GM19193 (cell line): ENCODE measurements around the gene OGFR.

Experiments used
- POLR2A ChIP-seq: IDR thresholded peaks from 4 replicates; pipeline ENCODE4 v1.6.1; 2011; ENCODE audit not compliant: insufficient read depth, insufficient read length; ENCODE audit errors: extremely low read depth

Gene OGFR

GRCh38 chr20:62825986-62826645 is 21.5 kb downstream of the OGFR start:
- TF ChIP-seq POLR2A = no peak

DNA sequence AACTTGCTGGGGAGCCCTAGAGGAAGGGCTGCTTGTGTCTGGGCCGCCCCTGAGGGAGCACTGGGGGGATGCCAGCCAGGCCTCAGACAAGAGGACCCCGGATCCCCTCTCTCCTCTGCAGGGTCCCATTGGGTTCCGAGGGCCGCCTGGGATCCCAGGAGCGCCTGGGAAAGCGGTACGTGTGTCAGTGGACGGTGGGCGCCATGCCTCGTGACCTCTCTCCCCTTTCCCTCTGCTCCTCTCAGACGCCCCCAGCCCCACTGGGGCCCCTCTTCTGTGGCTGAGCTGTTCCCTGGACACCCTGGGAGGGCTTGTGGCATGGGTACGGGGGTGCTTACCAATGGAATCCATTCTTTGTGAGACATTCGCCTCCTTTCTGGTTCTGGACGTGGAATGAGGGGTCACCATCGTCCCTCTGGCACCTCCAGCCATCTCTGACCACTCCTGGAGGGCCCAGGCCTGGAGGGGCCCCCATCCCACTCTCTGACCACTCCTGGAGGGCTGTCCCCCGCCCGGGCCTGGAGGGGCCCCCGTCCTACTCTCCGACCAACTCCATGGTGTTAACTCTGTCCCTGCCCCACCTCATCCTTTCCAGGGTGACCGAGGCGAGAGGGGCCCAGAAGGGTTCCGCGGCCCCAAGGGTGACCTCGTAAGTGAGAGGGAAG is 22.1 kb downstream of the OGFR start:
- no peak for TF ChIP-seq POLR2A

GRCh38 chr20:62827311-62828038 is 22.8 kb downstream of the OGFR start:
- no peak for TF ChIP-seq POLR2A

DNA sequence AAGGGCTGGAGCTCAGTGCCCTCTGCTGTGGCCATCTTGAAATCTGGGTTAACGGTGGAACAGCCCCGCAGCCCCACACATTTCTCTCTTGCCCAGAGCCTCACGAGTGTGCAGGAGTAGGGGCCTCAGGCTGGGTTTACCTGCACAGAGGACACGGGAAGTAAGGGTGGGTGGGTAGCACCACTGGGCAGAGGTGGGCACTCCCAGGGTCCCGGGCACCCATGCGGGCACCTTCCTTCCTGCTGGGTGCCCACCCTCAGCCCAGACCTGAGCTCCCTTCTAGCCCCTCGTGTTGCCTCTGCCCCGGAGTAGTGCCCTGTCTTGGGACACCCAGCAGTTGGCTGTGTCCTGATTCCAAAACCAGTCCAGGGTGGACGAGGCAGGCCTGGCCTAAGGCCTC is 23.4 kb downstream of the OGFR start:
- no peak for TF ChIP-seq POLR2A

- TF ChIP-seq POLR2A = no peak
Observed at GRCh38 chr20:62828511-62829230, 24.0 kb downstream of the OGFR start.

GRCh38 chr20:62829231-62830230 is 24.9 kb downstream of the OGFR start:
- TF ChIP-seq POLR2A = no peak

DNA sequence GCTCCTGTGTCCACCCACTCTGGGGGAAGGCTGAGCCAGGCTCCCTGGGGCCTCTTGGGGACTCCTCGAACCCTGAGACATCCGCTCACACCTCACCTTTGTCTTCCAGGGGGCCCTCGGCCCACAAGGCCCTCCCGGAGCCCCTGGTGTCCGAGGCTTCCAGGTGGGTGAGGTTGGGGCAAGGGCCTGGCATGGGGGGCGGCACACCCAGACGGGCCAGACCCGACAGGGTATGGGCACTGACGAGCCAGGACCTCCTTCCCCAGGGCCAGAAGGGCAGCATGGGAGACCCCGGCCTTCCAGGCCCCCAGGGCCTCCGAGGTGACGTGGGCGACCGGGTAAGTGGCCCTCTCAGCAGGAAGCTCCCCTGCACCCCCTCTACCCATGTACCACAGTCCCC is 25.6 kb downstream of the OGFR start:
- no peak for TF ChIP-seq POLR2A

- no peak for TF ChIP-seq POLR2A
Observed at GRCh38 chr20:62830821-62831220, 26.2 kb downstream of the OGFR start.

- TF ChIP-seq POLR2A = no peak
Observed at GRCh38 chr20:62831361-62831788, 26.7 kb downstream of the OGFR start.

GRCh38 chr20:62831854-62832211 is 27.2 kb downstream of the OGFR start:
- no peak for TF ChIP-seq POLR2A

DNA sequence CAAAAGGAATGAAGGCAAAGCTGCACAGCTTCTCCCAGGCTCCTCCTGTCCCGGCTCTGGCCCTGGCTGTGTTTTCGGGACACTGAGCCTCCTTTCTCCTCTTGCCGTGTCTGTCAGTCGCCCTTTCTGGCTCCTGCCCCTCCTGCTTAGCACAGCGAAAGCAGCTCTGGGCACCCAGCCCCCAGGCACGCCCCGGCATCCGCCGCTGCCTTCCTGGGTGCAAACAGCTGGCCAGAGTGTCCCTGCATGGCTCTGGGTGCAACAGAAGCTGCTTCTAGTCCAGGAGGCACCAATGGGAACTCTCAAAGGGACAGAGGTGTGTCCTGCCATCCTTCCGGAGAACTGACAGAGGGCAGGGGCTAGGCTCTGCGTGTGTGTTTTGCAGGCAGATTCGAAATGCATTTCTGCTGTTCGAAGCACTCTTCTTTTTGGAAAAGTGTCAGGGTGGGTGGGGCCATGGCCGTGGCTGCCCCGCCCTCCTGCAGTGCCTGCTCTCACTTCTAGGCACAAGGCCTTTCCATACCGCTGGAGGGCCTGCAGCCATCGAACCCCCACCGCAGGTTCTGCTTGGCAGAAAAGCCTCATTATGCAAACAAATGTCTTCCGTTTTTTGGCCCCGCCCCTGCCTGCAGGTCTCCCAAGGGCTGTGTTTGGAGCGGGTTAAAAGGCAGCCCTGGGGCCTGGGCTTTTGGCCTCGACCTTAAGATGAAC is 27.7 kb downstream of the OGFR start:
- peak; percentile 27 for TF ChIP-seq POLR2A

DNA sequence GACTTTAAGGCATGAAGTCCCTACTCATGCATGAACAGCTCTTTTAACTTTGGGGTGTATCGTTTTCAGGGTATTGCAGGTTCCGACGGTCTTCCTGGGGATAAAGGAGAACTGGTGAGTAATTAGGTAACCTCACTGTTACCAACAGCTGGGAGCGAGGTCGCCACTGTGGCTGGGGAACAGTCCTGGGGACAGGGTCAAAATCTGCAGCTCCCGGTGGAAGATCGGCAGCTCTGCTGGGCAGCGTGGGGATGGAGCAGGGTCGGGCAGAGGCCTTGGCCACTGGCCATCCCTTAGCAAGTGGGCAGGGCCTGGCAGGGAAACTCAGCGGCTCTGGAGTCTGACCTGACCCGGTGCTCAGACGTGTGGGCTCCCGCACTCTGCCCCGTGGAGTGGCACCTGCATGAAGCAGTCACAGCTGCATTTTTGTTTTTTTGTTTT is 28.3 kb downstream of the OGFR start:
- TF ChIP-seq POLR2A = no peak

DNA sequence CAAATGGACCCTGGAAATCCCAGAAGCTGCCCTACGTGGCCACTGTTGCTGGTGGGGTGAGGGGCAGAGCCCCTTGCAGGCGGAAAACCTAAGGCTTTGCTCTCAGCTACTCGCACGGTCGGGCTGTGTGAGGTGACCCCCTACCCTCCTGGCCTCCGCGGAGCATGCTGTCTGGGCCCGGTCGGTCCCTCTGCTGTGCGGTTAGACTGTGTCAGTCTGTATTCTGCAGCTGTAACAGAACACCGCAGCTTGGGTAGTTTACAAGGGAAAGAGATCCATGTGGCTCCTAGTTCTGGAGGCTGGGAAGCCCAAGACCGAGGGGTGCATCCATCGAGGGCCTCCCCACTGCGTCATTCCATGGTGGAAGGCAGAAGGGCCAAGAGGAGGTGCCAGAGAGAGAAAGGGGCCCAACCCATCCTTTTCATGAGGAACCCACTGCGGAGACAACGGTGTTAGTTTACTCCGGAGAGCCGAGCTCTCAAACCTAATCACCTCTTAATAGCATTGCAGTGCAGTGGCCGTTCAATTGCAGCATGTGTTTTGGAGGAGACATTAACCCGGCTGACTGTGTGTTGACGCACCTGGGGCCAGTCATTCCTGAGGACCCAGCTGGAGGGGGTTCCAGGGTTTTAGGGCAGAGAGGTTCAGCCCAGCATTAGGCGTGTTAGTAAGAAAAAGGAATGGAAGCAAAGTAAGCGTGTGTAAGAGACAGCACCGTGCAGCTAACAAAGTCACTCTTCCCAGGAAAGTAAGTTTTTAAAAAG is 30.5 kb downstream of the OGFR start:
- TF ChIP-seq POLR2A = no peak
